ENCODE measurements around the gene EDEM2. TPM values are rescaled to one million over a fixed set of nuclear protein-coding genes. Genes with fewer than 3 reads are reported as not detected.
"Not testable (repeated sequence)": the region's sequence is repeated elsewhere in the genome, so short reads cannot be mapped to it uniquely, and the experiment has no call there.

The EDEM2 gene
- polyA plus RNA-seq, 2 donors: 5.3 to 8.6 TPM

- H3K4me1 ChIP-seq (ENCODE audit: control insufficient read depth in 2 of 2, insufficient read depth in 2 of 2, low read length in 1 of 2): peaks cover 0 to 5% of the 10 kb centered on the region in 2 donors
- no peaks in the 10 kb centered on the region for H3K9me3 ChIP-seq (ENCODE audit: control insufficient read depth in 2 of 2, insufficient read depth in 1 of 2, low read depth in 1 of 2, low read length in 1 of 2)
- no peak overlapping the region for H3K4me3 ChIP-seq (ENCODE audit: low read depth in 1 of 2, low read length in 2 of 2)
- H3K27me3 ChIP-seq (ENCODE audit: control insufficient read depth in 1 of 2, insufficient read depth in 2 of 2, low read length in 2 of 2): no peaks in the 10 kb centered on the region
- WGBS, 2 donors: 83 to 91% methylated on average over 8 of the region's 8 CpGs
- peaks cover 0 to 9% of the 10 kb centered on the region in 2 donors for H3K36me3 ChIP-seq (ENCODE audit: control insufficient read depth in 2 of 2, insufficient read depth in 2 of 2, low read length in 1 of 2)
- H3K27ac ChIP-seq (ENCODE audit: low read depth in 2 of 2, low read length in 1 of 2): no peak overlapping the region
These were observed 67.4 kb downstream of the EDEM2 start for GRCh38 chr20:35079472-35080347.

GRCh38 chr20:35077872-35078271 is 69.3 kb downstream of the EDEM2 start:
- no peaks in the 10 kb centered on the region for H3K9me3 ChIP-seq (ENCODE audit: control insufficient read depth in 2 of 2, insufficient read depth in 1 of 2, low read depth in 1 of 2, low read length in 1 of 2)
- no peaks in the 10 kb centered on the region for H3K27me3 ChIP-seq (ENCODE audit: control insufficient read depth in 1 of 2, insufficient read depth in 2 of 2, low read length in 2 of 2)
- no peak overlapping the region for H3K4me3 ChIP-seq (ENCODE audit: low read depth in 1 of 2, low read length in 2 of 2)
- H3K4me1 ChIP-seq (ENCODE audit: control insufficient read depth in 2 of 2, insufficient read depth in 2 of 2, low read length in 1 of 2): peaks cover 0 to 5% of the 10 kb centered on the region in 2 donors
- WGBS, 2 donors: 96 to 98% methylated on average over 5 of the region's 5 CpGs
- peaks cover 0 to 9% of the 10 kb centered on the region in 2 donors for H3K36me3 ChIP-seq (ENCODE audit: control insufficient read depth in 2 of 2, insufficient read depth in 2 of 2, low read length in 1 of 2)
- peak overlapping the region in 1 of 2 donors; percentile 30 for H3K27ac ChIP-seq (ENCODE audit: low read depth in 2 of 2, low read length in 1 of 2)

GRCh38 chr20:35077341-35077740 is 69.8 kb downstream of the EDEM2 start:
- Histone ChIP-seq H3K9me3 (ENCODE audit: control insufficient read depth in 2 of 2, insufficient read depth in 1 of 2, low read depth in 1 of 2, low read length in 1 of 2) (no peaks in the 10 kb centered on the region), H3K27me3 (ENCODE audit: control insufficient read depth in 1 of 2, insufficient read depth in 2 of 2, low read length in 2 of 2) (no peaks in the 10 kb centered on the region), H3K36me3 (ENCODE audit: control insufficient read depth in 2 of 2, insufficient read depth in 2 of 2, low read length in 1 of 2) (peaks cover 0 to 9% of the 10 kb centered on the region in 2 donors), H3K4me1 (ENCODE audit: control insufficient read depth in 2 of 2, insufficient read depth in 2 of 2, low read length in 1 of 2) (peaks cover 0 to 5% of the 10 kb centered on the region in 2 donors), H3K4me3 (ENCODE audit: low read depth in 1 of 2, low read length in 2 of 2) (no peak overlapping the region), H3K27ac (ENCODE audit: low read depth in 2 of 2, low read length in 1 of 2) (peak overlapping the region in 1 of 2 donors; percentile 66)
- WGBS, 2 donors: 74 to 82% methylated on average over 5 of the region's 5 CpGs

GRCh38 chr20:35071436-35072153 is 75.5 kb downstream of the EDEM2 start:
- 88 to 90% methylated on average over 7 to 8 of the region's 8 CpGs for WGBS, 2 donors
- H3K4me1 ChIP-seq (ENCODE audit: control insufficient read depth in 2 of 2, insufficient read depth in 2 of 2, low read length in 1 of 2); H3K27ac ChIP-seq (ENCODE audit: low read depth in 2 of 2, low read length in 1 of 2); H3K9me3 ChIP-seq (ENCODE audit: control insufficient read depth in 2 of 2, insufficient read depth in 1 of 2, low read depth in 1 of 2, low read length in 1 of 2); H3K36me3 ChIP-seq (ENCODE audit: control insufficient read depth in 2 of 2, insufficient read depth in 2 of 2, low read length in 1 of 2); H3K4me3 ChIP-seq (ENCODE audit: low read depth in 1 of 2, low read length in 2 of 2); H3K27me3 ChIP-seq (ENCODE audit: control insufficient read depth in 1 of 2, insufficient read depth in 2 of 2, low read length in 2 of 2): not testable (repeated sequence)

GRCh38 chr20:35066194-35066593 is 80.9 kb downstream of the EDEM2 start:
- peaks cover 0 to 3% of the 10 kb centered on the region in 2 donors for H3K36me3 ChIP-seq (ENCODE audit: control insufficient read depth in 2 of 2, insufficient read depth in 2 of 2, low read length in 1 of 2)
- no peak overlapping the region for H3K27ac ChIP-seq (ENCODE audit: low read depth in 2 of 2, low read length in 1 of 2)
- H3K27me3 ChIP-seq (ENCODE audit: control insufficient read depth in 1 of 2, insufficient read depth in 2 of 2, low read length in 2 of 2): no peaks in the 10 kb centered on the region
- H3K4me3 ChIP-seq (ENCODE audit: low read depth in 1 of 2, low read length in 2 of 2): no peak overlapping the region
- H3K9me3 ChIP-seq (ENCODE audit: control insufficient read depth in 2 of 2, insufficient read depth in 1 of 2, low read depth in 1 of 2, low read length in 1 of 2): no peaks in the 10 kb centered on the region
- peaks cover 0 to 3% of the 10 kb centered on the region in 2 donors for H3K4me1 ChIP-seq (ENCODE audit: control insufficient read depth in 2 of 2, insufficient read depth in 2 of 2, low read length in 1 of 2)
- WGBS, 2 donors: 85 to 89% methylated on average over 6 of the region's 6 CpGs

Other genes starting within 250 kb of the EDEM2 start
- 10 to 100 TPM; 40.9 to 48.3 TPM for gene GSS, start 191.5 kb downstream of the EDEM2 start, polyA plus RNA-seq
- gene MYH7B, start 191.5 kb downstream of the EDEM2 start, polyA plus RNA-seq: under 1 TPM; 0.11 to 0.69 TPM
- gene TRPC4AP, start 54.5 kb downstream of the EDEM2 start, polyA plus RNA-seq: 10 to 100 TPM; 25.7 to 26.9 TPM
- 1 to 10 TPM; 5.3 to 7.5 TPM for gene PROCR, start 24.7 kb upstream of the EDEM2 start, polyA plus RNA-seq
- gene MMP24, start 79.4 kb upstream of the EDEM2 start, polyA plus RNA-seq: under 1 TPM; 0.10 to 0.12 TPM
- gene MMP24OS, start 130.8 kb upstream of the EDEM2 start, polyA plus RNA-seq: 10 to 100 TPM; 25.7 to 52.2 TPM
- 100 to 1,000 TPM; 186 to 315 TPM for gene EIF6, start 137.4 kb upstream of the EDEM2 start, polyA plus RNA-seq
- 10 to 100 TPM; 32.3 to 35.9 TPM for gene FAM83C, start 145.1 kb upstream of the EDEM2 start, polyA plus RNA-seq